ENCODE results near the gene DYNLRB1. TPM values are rescaled to one million over a fixed set of nuclear protein-coding genes. Genes with fewer than 3 reads are reported as not detected.

Gene DYNLRB1
- total and polyA plus RNA-seq, 2 of the 13 experiments (the other 11 are each of a cell fraction or from before 2014, with no cell fraction given) = 140 to 244 TPM

GRCh38 chr20:34512266-34512954 lies 3.8 kb upstream of the DYNLRB1 start (continued):
- TF ChIP-seq ZNF407 (CRISPR knock-in tag; IDR thresholded peaks at IDR 0.05; ENCODE audit: not compliant biosample characterization) (no peak), NR1H2 (CRISPR knock-in tag; IDR thresholded peaks at IDR 0.05; ENCODE audit: borderline replicate concordance, low read depth) (no peak), MAF1 (CRISPR knock-in tag; IDR thresholded peaks at IDR 0.05; ENCODE audit: borderline replicate concordance) (no peak), KLF15 (CRISPR knock-in tag; IDR thresholded peaks at IDR 0.05; ENCODE audit: borderline replicate concordance) (no peak), SYNCRIP (IDR thresholded peaks at IDR 0.05; ENCODE audit: insufficient read depth, low read depth, low read length) (no peak), ZNF792 (CRISPR knock-in tag; IDR thresholded peaks at IDR 0.05) (no peak), ERF (CRISPR knock-in tag; IDR thresholded peaks at IDR 0.05) (no peak), SNAPC4 (CRISPR knock-in tag; IDR thresholded peaks at IDR 0.05) (no peak), ARNTL (CRISPR knock-in tag; IDR thresholded peaks at IDR 0.05) (no peak; the same call in 1 of the 2 replicates), KMT2A (CRISPR knock-in tag; IDR thresholded peaks at IDR 0.05) (no peak), ZNF891 (CRISPR knock-in tag; IDR thresholded peaks at IDR 0.05) (no peak), ATM (IDR thresholded peaks at IDR 0.05; ENCODE audit: borderline replicate concordance) (no peak), YY1 (IDR thresholded peaks at IDR 0.05; ENCODE audit: insufficient read depth, insufficient replicate concordance, low read depth, low read length) (no peak), SOX13 (IDR thresholded peaks at IDR 0.05) (no peak), SOX13 (CRISPR knock-in tag; conservative IDR thresholded peaks at IDR 0.05 in 1 of 2, IDR thresholded peaks at IDR 0.05 in 1 of 2) (peak in 1 of 2 experiments; percentile 80; a peak in 2 of 4 replicates), U2AF1 (optimal IDR thresholded peaks at IDR 0.05; ENCODE audit: low read depth, low read length) (no peak), ZNF629 (CRISPR knock-in tag; conservative IDR thresholded peaks at IDR 0.05) (no peak; the same call in 1 of the 2 replicates)

Measured in HepG2 (cell line).